ENCODE results near the gene KCNH8.

GRCh38 chr3:19270481-19270880 is 122.2 kb downstream of the KCNH8 start:
- TF ChIP-seq CTCF (IDR thresholded peaks at IDR 0.05) (no peak), POLR2A (IDR thresholded peaks at IDR 0.05) (no peak)
